Caco-2 (cell line): Measurements from ENCODE around the gene SYVN1. TPM values are rescaled to one million over a fixed set of nuclear protein-coding genes. Genes with fewer than 3 reads are reported as not detected.

ENCODE experiments used
- BruUV-seq: library from RNA; stranded (reverse); fragments of 400-500 nt; replicated peaks from 2 replicates; lab custom pipeline; 2021; lab: Mats Ljungman, UMichigan
- CTCF ChIA-PET: fragments of 300-600 bp; sonication (Branson Sonifier 250); formaldehyde crosslinking; loops from one replicate; lab custom pipeline; 2022; ENCODE audit warnings: antibody characterized with exemption; lab: Charles Lee
- POLR2A ChIA-PET: fragments of 300-600 bp; sonication (Branson Sonifier 250); formaldehyde crosslinking; loops from one replicate; lab custom pipeline; 2022; ENCODE audit warnings: antibody characterized with exemption; lab: Charles Lee
- DNase-seq, 2 experiments: peaks; one replicate each; pipeline versions ENCODE4 v3.0.0 to v3.0.0-alpha.2; 2020 to 2022
- H3K27me3 ChIP-seq: replicated peaks from 2 replicates; pipeline ENCODE4 v1.6.0; 2011; ENCODE audit warnings: low read length; ENCODE audit not compliant: control insufficient read depth, insufficient read depth
- H3K36me3 ChIP-seq: 2 replicates; pipeline ENCODE4 v1.5.1; 2011; ENCODE audit warnings: low read length; ENCODE audit not compliant: control insufficient read depth, insufficient read depth
- H3K4me1 ChIP-seq: fragments of 250-450 bp; sonication (Bioruptor Pico); 2 replicates; pipeline ENCODE4 v1.5.1; 2020; ENCODE audit warnings: mild to moderate bottlenecking
- H3K4me3 ChIP-seq: 2 replicates; pipeline ENCODE4 v1.5.1; 2011; ENCODE audit warnings: low read depth, mild to moderate bottlenecking, control low read depth, low read length
- H3K9me3 ChIP-seq: fragments of 250-450 bp; sonication (Bioruptor Pico); 2 replicates; pipeline ENCODE4 v1.5.1; 2020; ENCODE audit warnings: mild to moderate bottlenecking, moderate library complexity
- H3K27ac Mint-ChIP-seq: one replicate; pipeline ENCODE4 v1.8.0; 2022; ENCODE audit warnings: mixed read lengths; ENCODE audit not compliant: unreplicated experiment
- H3K27me3 Mint-ChIP-seq: one replicate; pipeline ENCODE4 v1.8.0; 2022; ENCODE audit warnings: mixed read lengths; ENCODE audit not compliant: insufficient read depth, unreplicated experiment
- H3K36me3 Mint-ChIP-seq: one replicate; pipeline ENCODE4 v1.8.0; 2022; ENCODE audit warnings: mild to moderate bottlenecking, mixed read lengths; ENCODE audit not compliant: insufficient read depth, unreplicated experiment
- H3K4me1 Mint-ChIP-seq: one replicate; pipeline ENCODE4 v1.8.0; 2022; ENCODE audit warnings: low read depth, mixed read lengths; ENCODE audit not compliant: unreplicated experiment
- H3K4me3 Mint-ChIP-seq: one replicate; pipeline ENCODE4 v1.8.0; 2022; ENCODE audit warnings: mild to moderate bottlenecking, moderate library complexity, mixed read lengths; ENCODE audit not compliant: unreplicated experiment
- H3K9me3 Mint-ChIP-seq: one replicate; pipeline ENCODE4 v1.8.0; 2022; ENCODE audit warnings: mixed read lengths; ENCODE audit not compliant: unreplicated experiment
- CTCF ChIP-seq, 2 experiments: fragments of 200-600 bp in 1 of 2; IDR thresholded peaks; 1 replicate in 1 of 2; 2 replicates in 1 of 2; pipeline versions ENCODE4 v1.5.1 to v1.8.0; 2011 to 2022; ENCODE audit warnings: antibody characterized with exemption in 1 of 2, control low read depth in 1 of 2, inconsistent platforms in 1 of 2, low read depth in 1 of 2, low read length in 1 of 2, mild to moderate bottlenecking in 1 of 2, moderate library complexity in 1 of 2; ENCODE audit not compliant: insufficient read depth in 1 of 2, severe bottlenecking in 1 of 2, unreplicated experiment in 1 of 2
- intact Hi-C: fragments of 100-400 bp; cut with micrococcal nuclease; formaldehyde crosslinking; loops from one replicate; pipeline ENCODE4 v1.10.0; 2022; ENCODE audit not compliant: unreplicated experiment
- total RNA-seq: library from RNA; stranded (reverse); gene quantifications from 2 replicates; pipeline ENCODE4 v1.2.3, GENCODE V29; 2022

Gene SYVN1
- total RNA-seq, 1 experiment from 2014 or later = 50.9 TPM

- intact Hi-C loops = no loop called here
- no peaks in the 10 kb centered on the region for H3K4me1 ChIP-seq
- H3K4me3 Mint-ChIP-seq = no peak overlapping the region
- peaks cover 11% of the 10 kb centered on the region; the same call in 1 of the 2 replicates for H3K9me3 ChIP-seq
- ChIA-PET CTCF (interaction anchor here (0.9 kb wide), 1 partner anchor 13 kb away, joined by 3 read pairs; no protein-coding TSS in a partner anchor), POLR2A (no interaction called here)
- DNase-seq = no peak
- no peaks in the 10 kb centered on the region; the same call in none of the 2 replicates for H3K27me3 ChIP-seq
- no TSS peak for BruUV-seq
- H3K36me3 Mint-ChIP-seq = no peaks in the 10 kb centered on the region
- no peak overlapping the region for H3K27ac Mint-ChIP-seq
- no peaks in the 10 kb centered on the region for H3K36me3 ChIP-seq
- peaks cover 5% of the 10 kb centered on the region for H3K4me1 Mint-ChIP-seq
- no peaks in the 10 kb centered on the region for H3K9me3 Mint-ChIP-seq
- TF ChIP-seq CTCF (IDR thresholded peaks at IDR 0.05; ENCODE audit: insufficient read depth in 1 of 2, low read depth in 1 of 2, low read length in 1 of 2, severe bottlenecking in 1 of 2, unreplicated experiment in 1 of 2) = no peak
- no peak overlapping the region for H3K4me3 ChIP-seq
- no peaks in the 10 kb centered on the region for H3K27me3 Mint-ChIP-seq
Observed at GRCh38 chr11:65148657-65149056, 14.3 kb upstream of the SYVN1 start.

GRCh38 chr11:65147352-65148075, 13.2 kb upstream of the SYVN1 start:
- no peak for TF ChIP-seq CTCF (IDR thresholded peaks at IDR 0.05; ENCODE audit: insufficient read depth in 1 of 2, low read depth in 1 of 2, low read length in 1 of 2, severe bottlenecking in 1 of 2, unreplicated experiment in 1 of 2)
- no TSS peak for BruUV-seq
- intact Hi-C loops = no loop called here
- Mint-ChIP-seq H3K4me3 (no peak overlapping the region), H3K36me3 (no peaks in the 10 kb centered on the region), H3K27me3 (no peaks in the 10 kb centered on the region), H3K9me3 (no peaks in the 10 kb centered on the region), H3K4me1 (no peaks in the 10 kb centered on the region), H3K27ac (no peak overlapping the region)
- Histone ChIP-seq H3K27me3 (no peaks in the 10 kb centered on the region; the same call in none of the 2 replicates), H3K9me3 (peaks cover 11% of the 10 kb centered on the region; the same call in 1 of the 2 replicates), H3K36me3 (no peaks in the 10 kb centered on the region), H3K4me1 (no peaks in the 10 kb centered on the region), H3K4me3 (no peak overlapping the region)
- POLR2A ChIA-PET = no interaction called here
- CTCF ChIA-PET = interaction anchor here (0.6 to 1.6 kb wide), 2 partner anchors 12 to 15 kb away, joined by 4 to 5 read pairs; no protein-coding TSS in a partner anchor
- peak in 1 of 2 experiments; percentile 11 for DNase-seq

- H3K4me3 Mint-ChIP-seq = no peak overlapping the region
- no peaks in the 10 kb centered on the region for H3K27me3 Mint-ChIP-seq
- peaks cover 1% of the 10 kb centered on the region; the same call in 1 of the 2 replicates for H3K9me3 ChIP-seq
- H3K36me3 Mint-ChIP-seq = no peaks in the 10 kb centered on the region
- H3K27me3 ChIP-seq = no peaks in the 10 kb centered on the region; the same call in 1 of the 2 replicates
- intact Hi-C loops = no loop called here
- H3K4me1 ChIP-seq = no peaks in the 10 kb centered on the region
- peak in 1 of 2 experiments; percentile 26 for DNase-seq
- BruUV-seq = no TSS peak
- no peak overlapping the region for H3K4me3 ChIP-seq
- CTCF ChIA-PET = no interaction called here
- no peak overlapping the region for H3K27ac Mint-ChIP-seq
- POLR2A ChIA-PET = no interaction called here
- H3K9me3 Mint-ChIP-seq = no peaks in the 10 kb centered on the region
- H3K36me3 ChIP-seq = no peaks in the 10 kb centered on the region
- H3K4me1 Mint-ChIP-seq = no peaks in the 10 kb centered on the region
- TF ChIP-seq CTCF (IDR thresholded peaks at IDR 0.05; ENCODE audit: insufficient read depth in 1 of 2, low read depth in 1 of 2, low read length in 1 of 2, severe bottlenecking in 1 of 2, unreplicated experiment in 1 of 2) = no peak
Observed at GRCh38 chr11:65141896-65142494, 7.7 kb upstream of the SYVN1 start.
